Ammon's horn (tissue), 1 donor: ENCODE results near the gene SERPINE2.

Experiments used
- DNase-seq: peaks from one replicate; pipeline ENCODE4 v3.0.0-alpha.2; 2016; ENCODE audit warnings: low spot score

SERPINE2 gene

GRCh38 chr2:224039080-224039769 is at the start of gene SERPINE2:
Gene SERPINE2, minus strand, starts transcription at chr2:224039286. Its CDS starts 37,386 bp downstream, at chr2:224001900.
- DNase-seq = peak; percentile 85

GRCh38 chr2:224086226-224086914 is 47.3 kb upstream of the SERPINE2 start:
- no peak for DNase-seq

- no peak for DNase-seq
Observed at GRCh38 chr2:224085811-224086210, 46.7 kb upstream of the SERPINE2 start.

GRCh38 chr2:224085246-224085645 is 46.2 kb upstream of the SERPINE2 start:
- no peak for DNase-seq

GRCh38 chr2:224084266-224084892 is 45.3 kb upstream of the SERPINE2 start:
- DNase-seq = no peak

- no peak for DNase-seq
Observed at GRCh38 chr2:224083638-224084037, 44.6 kb upstream of the SERPINE2 start.

- no peak for DNase-seq
Observed at GRCh38 chr2:224078656-224079055, 39.6 kb upstream of the SERPINE2 start.

- DNase-seq = no peak
Observed at GRCh38 chr2:224077773-224078507, 38.9 kb upstream of the SERPINE2 start.

- no peak for DNase-seq
Observed at GRCh38 chr2:224075588-224075987, 36.5 kb upstream of the SERPINE2 start.

- no peak for DNase-seq
Observed at GRCh38 chr2:224073676-224074075, 34.6 kb upstream of the SERPINE2 start.

- DNase-seq = no peak
Observed at GRCh38 chr2:224072541-224073188, 33.6 kb upstream of the SERPINE2 start.

GRCh38 chr2:224069172-224069571 is 30.1 kb upstream of the SERPINE2 start:
- no peak for DNase-seq

GRCh38 chr2:224063298-224063648 is 24.2 kb upstream of the SERPINE2 start:
- DNase-seq = no peak

- no peak for DNase-seq
Observed at GRCh38 chr2:224062481-224063297, 23.6 kb upstream of the SERPINE2 start.

- DNase-seq = no peak
Observed at GRCh38 chr2:224060783-224061482, 21.8 kb upstream of the SERPINE2 start.

- DNase-seq = no peak
Observed at GRCh38 chr2:224059178-224059577, 20.1 kb upstream of the SERPINE2 start.

- DNase-seq = peak; percentile 57
Observed at GRCh38 chr2:224058048-224058775, 19.1 kb upstream of the SERPINE2 start.

- no peak for DNase-seq
Observed at GRCh38 chr2:224056889-224057288, 17.8 kb upstream of the SERPINE2 start.

GRCh38 chr2:224055101-224055500 is 16.0 kb upstream of the SERPINE2 start:
- no peak for DNase-seq

GRCh38 chr2:224046752-224047151 is 7.7 kb upstream of the SERPINE2 start:
- no peak for DNase-seq
